Loucy (cell line): Measurements from ENCODE around the gene EML3.

ENCODE experiments used
- H2AFZ ChIP-seq: fragments of 200-600 bp; sonication (generic); 2 replicates; pipeline ENCODE4 v1.6.0; 2016; ENCODE audit warnings: antibody characterized with exemption, mild to moderate bottlenecking, low read length, moderate library complexity
- H3F3A ChIP-seq: fragments of 200-600 bp; 2 replicates; pipeline ENCODE4 v1.6.0; 2016; ENCODE audit warnings: antibody characterized with exemption, low read depth, mild to moderate bottlenecking
- H3K27me3 ChIP-seq: fragments of 200-600 bp; sonication (generic); 2 replicates; pipeline ENCODE4 v1.6.1; 2014; ENCODE audit warnings: low read length, mild to moderate bottlenecking; ENCODE audit not compliant: insufficient read depth, poor library complexity, severe bottlenecking
- H3K36me3 ChIP-seq: fragments of 200-600 bp; sonication (generic); 2 replicates; pipeline ENCODE4 v1.6.1; 2016; ENCODE audit warnings: low read length; ENCODE audit not compliant: insufficient read depth
- H3K4me1 ChIP-seq: fragments of 200-600 bp; sonication (generic); 2 replicates; pipeline ENCODE4 v1.5.1; 2014; ENCODE audit warnings: low read length, mild to moderate bottlenecking; ENCODE audit not compliant: insufficient read depth, poor library complexity, severe bottlenecking
- H3K4me2 ChIP-seq: fragments of 200-600 bp; sonication (generic); 2 replicates; pipeline ENCODE4 v1.6.0; 2014; ENCODE audit warnings: antibody characterized with exemption, low read length, low read depth, mild to moderate bottlenecking; ENCODE audit not compliant: poor library complexity, severe bottlenecking
- H3K4me3 ChIP-seq: fragments of 200-600 bp; sonication (generic); 2 replicates; pipeline ENCODE4 v1.5.1; 2014; ENCODE audit warnings: low read length, mild to moderate bottlenecking, mixed read lengths; ENCODE audit not compliant: poor library complexity, severe bottlenecking
- H3K79me2 ChIP-seq: fragments of 200-600 bp; sonication (generic); 2 replicates; pipeline ENCODE4 v1.6.1; 2014; ENCODE audit warnings: low read length; ENCODE audit not compliant: insufficient read depth
- H3K9ac ChIP-seq: fragments of 200-600 bp; sonication (generic); 2 replicates; pipeline ENCODE4 v1.6.0; 2014; ENCODE audit warnings: mild to moderate bottlenecking, low read depth, low read length, moderate library complexity; ENCODE audit not compliant: poor library complexity, severe bottlenecking
- H3K9me2 ChIP-seq: fragments of 200-600 bp; sonication (generic); replicated peaks from 2 replicates; pipeline ENCODE4 v1.6.1; 2016; ENCODE audit warnings: low read depth, low read length, mixed read lengths
- H3K9me3 ChIP-seq: fragments of 200-600 bp; sonication (generic); 2 replicates; pipeline ENCODE4 v1.6.1; 2014; ENCODE audit warnings: mild to moderate bottlenecking, antibody characterized with exemption, low read length, low read depth; ENCODE audit not compliant: insufficient read depth
- H4K20me1 ChIP-seq: fragments of 200-600 bp; sonication (generic); 2 replicates; pipeline ENCODE4 v1.6.0; 2014; ENCODE audit warnings: antibody characterized with exemption, low read length, mild to moderate bottlenecking; ENCODE audit not compliant: insufficient read depth, poor library complexity, severe bottlenecking
- CTCF ChIP-seq: fragments of 200-600 bp; sonication (generic); conservative IDR thresholded peaks from 2 replicates; pipeline ENCODE4 v1.5.1; 2014; ENCODE audit warnings: mild to moderate bottlenecking, antibody characterized with exemption, low read length
- EZH2phosphoT487 ChIP-seq: fragments of 200-600 bp; IDR thresholded peaks from 2 replicates; pipeline ENCODE4 v1.6.1; 2018; ENCODE audit warnings: antibody characterized with exemption, mild to moderate bottlenecking, moderate library complexity, borderline replicate concordance

Gene EML3

GRCh38 chr11:62553839-62554361, 58.7 kb downstream of the EML3 start:
- H3K79me2 ChIP-seq: 0 out of 2 replicates have a peak, but pooled peaks cover 11% of the 10 kb centered on the region
- H3K9me2 ChIP-seq: no peaks in the 10 kb centered on the region
- TF ChIP-seq EZH2phosphoT487 (no peak), CTCF (no peak)
- H3K27me3 ChIP-seq: no peaks in the 10 kb centered on the region
- peak overlapping the region; percentile 76 for H3K9ac ChIP-seq
- H3K9me3 ChIP-seq: no peaks in the 10 kb centered on the region
- H3K36me3 ChIP-seq: peaks cover 5% of the 10 kb centered on the region; the same call in 1 of the 2 replicates
- H4K20me1 ChIP-seq: no peaks in the 10 kb centered on the region
- peaks cover 22% of the 10 kb centered on the region for H3F3A ChIP-seq
- peak overlapping the region; percentile 89 for H3K4me2 ChIP-seq
- H3K4me1 ChIP-seq: peaks cover 73% of the 10 kb centered on the region
- no peak overlapping the region for H2AFZ ChIP-seq
- peak overlapping the region; percentile 71 for H3K4me3 ChIP-seq

- H3K9ac ChIP-seq: peak overlapping the region; percentile 76
- peaks cover 68% of the 10 kb centered on the region for H3K4me1 ChIP-seq
- no peak for TF ChIP-seq EZH2phosphoT487
- TF ChIP-seq CTCF: no peak
- H3K9me2 ChIP-seq: no peaks in the 10 kb centered on the region
- no peak overlapping the region for H2AFZ ChIP-seq
- no peaks in the 10 kb centered on the region for H3K9me3 ChIP-seq
- peaks cover 19% of the 10 kb centered on the region for H3F3A ChIP-seq
- H3K4me2 ChIP-seq: peak overlapping the region; percentile 89
- no peaks in the 10 kb centered on the region for H3K27me3 ChIP-seq
- 0 out of 2 replicates have a peak, but pooled peaks cover 4% of the 10 kb centered on the region for H3K79me2 ChIP-seq
- peak overlapping the region; percentile 71 for H3K4me3 ChIP-seq
- H4K20me1 ChIP-seq: no peaks in the 10 kb centered on the region
- no peaks in the 10 kb centered on the region; the same call in 1 of the 2 replicates for H3K36me3 ChIP-seq
These were observed 59.3 kb downstream of the EML3 start for GRCh38 chr11:62553080-62553838.

- no peaks in the 10 kb centered on the region for H3K9me2 ChIP-seq
- peak overlapping the region; percentile 89 for H3K4me2 ChIP-seq
- H3K9me3 ChIP-seq: no peaks in the 10 kb centered on the region
- H3K79me2 ChIP-seq: 0 out of 2 replicates have a peak, but pooled peaks cover 3% of the 10 kb centered on the region
- no peak for TF ChIP-seq EZH2phosphoT487
- no peak for TF ChIP-seq CTCF
- H3K9ac ChIP-seq: peak overlapping the region; percentile 76
- H3K4me3 ChIP-seq: no peak overlapping the region
- peaks cover 19% of the 10 kb centered on the region for H3F3A ChIP-seq
- peaks cover 61% of the 10 kb centered on the region for H3K4me1 ChIP-seq
- no peaks in the 10 kb centered on the region for H4K20me1 ChIP-seq
- no peak overlapping the region for H2AFZ ChIP-seq
- no peaks in the 10 kb centered on the region for H3K27me3 ChIP-seq
- H3K36me3 ChIP-seq: no peaks in the 10 kb centered on the region
These were observed 60.0 kb downstream of the EML3 start for GRCh38 chr11:62552485-62553079.
